Measurements from ENCODE around the gene SV2C. TPM values are rescaled to one million over a fixed set of nuclear protein-coding genes. Genes with fewer than 3 reads are reported as not detected.

Gene SV2C
- total RNA-seq, 1 donor from 2014 or later, result 0.32 TPM

GRCh38 chr5:76245590-76245989 is 162.4 kb downstream of the SV2C start:
- TF ChIP-seq CTCF (IDR thresholded peaks at IDR 0.05), result no peak
- DNase-seq, result no peak
- intact Hi-C loops (cut with DNase I), result no loop called here
- Histone ChIP-seq H3K36me3 (no peaks in the 10 kb centered on the region), H3K4me1 (no peaks in the 10 kb centered on the region), H3K4me3 (no peak overlapping the region), H3K9me3 (no peaks in the 10 kb centered on the region), H3K27me3 (ENCODE audit: low read depth) (no peaks in the 10 kb centered on the region), H3K27ac (no peak overlapping the region)
- ATAC-seq, result no peak

GRCh38 chr5:76249621-76250020 is 166.4 kb downstream of the SV2C start:
- ATAC-seq, result no peak
- intact Hi-C loops (cut with DNase I), result no loop called here
- Histone ChIP-seq H3K4me3 (no peak overlapping the region), H3K9me3 (no peaks in the 10 kb centered on the region), H3K27me3 (ENCODE audit: low read depth) (no peaks in the 10 kb centered on the region), H3K4me1 (no peaks in the 10 kb centered on the region), H3K36me3 (no peaks in the 10 kb centered on the region), H3K27ac (no peak overlapping the region)
- TF ChIP-seq CTCF (IDR thresholded peaks at IDR 0.05), result no peak
- DNase-seq, result no peak

- TF ChIP-seq CTCF (IDR thresholded peaks at IDR 0.05), result no peak
- H3K36me3 ChIP-seq, result no peaks in the 10 kb centered on the region
- no peaks in the 10 kb centered on the region for H3K4me1 ChIP-seq
- no peak for DNase-seq
- H3K27me3 ChIP-seq (ENCODE audit: low read depth), result no peaks in the 10 kb centered on the region
- H3K9me3 ChIP-seq, result no peaks in the 10 kb centered on the region
- no peak for ATAC-seq
- no peak overlapping the region for H3K27ac ChIP-seq
- intact Hi-C loops (cut with DNase I), result no loop called here
- H3K4me3 ChIP-seq, result no peak overlapping the region
These were observed 167.3 kb downstream of the SV2C start for GRCh38 chr5:76250463-76250862.

GRCh38 chr5:76251656-76252055 is 168.5 kb downstream of the SV2C start:
- no peak for TF ChIP-seq CTCF (IDR thresholded peaks at IDR 0.05)
- DNase-seq, result no peak
- Histone ChIP-seq H3K4me3 (no peak overlapping the region), H3K4me1 (no peaks in the 10 kb centered on the region), H3K27ac (no peak overlapping the region), H3K9me3 (no peaks in the 10 kb centered on the region), H3K27me3 (ENCODE audit: low read depth) (no peaks in the 10 kb centered on the region), H3K36me3 (no peaks in the 10 kb centered on the region)
- no peak for ATAC-seq
- intact Hi-C loops (cut with DNase I), result no loop called here

- no peak for DNase-seq
- H3K36me3 ChIP-seq, result no peaks in the 10 kb centered on the region
- no peaks in the 10 kb centered on the region for H3K27me3 ChIP-seq (ENCODE audit: low read depth)
- TF ChIP-seq CTCF (IDR thresholded peaks at IDR 0.05), result no peak
- no peak overlapping the region for H3K27ac ChIP-seq
- no peaks in the 10 kb centered on the region for H3K4me1 ChIP-seq
- no peaks in the 10 kb centered on the region for H3K9me3 ChIP-seq
- no peak overlapping the region for H3K4me3 ChIP-seq
- ATAC-seq, result no peak
- intact Hi-C loops (cut with DNase I), result no loop called here
These were observed 169.3 kb downstream of the SV2C start for GRCh38 chr5:76252437-76252836.
